ENCODE results near the gene LECT2.

DNA sequence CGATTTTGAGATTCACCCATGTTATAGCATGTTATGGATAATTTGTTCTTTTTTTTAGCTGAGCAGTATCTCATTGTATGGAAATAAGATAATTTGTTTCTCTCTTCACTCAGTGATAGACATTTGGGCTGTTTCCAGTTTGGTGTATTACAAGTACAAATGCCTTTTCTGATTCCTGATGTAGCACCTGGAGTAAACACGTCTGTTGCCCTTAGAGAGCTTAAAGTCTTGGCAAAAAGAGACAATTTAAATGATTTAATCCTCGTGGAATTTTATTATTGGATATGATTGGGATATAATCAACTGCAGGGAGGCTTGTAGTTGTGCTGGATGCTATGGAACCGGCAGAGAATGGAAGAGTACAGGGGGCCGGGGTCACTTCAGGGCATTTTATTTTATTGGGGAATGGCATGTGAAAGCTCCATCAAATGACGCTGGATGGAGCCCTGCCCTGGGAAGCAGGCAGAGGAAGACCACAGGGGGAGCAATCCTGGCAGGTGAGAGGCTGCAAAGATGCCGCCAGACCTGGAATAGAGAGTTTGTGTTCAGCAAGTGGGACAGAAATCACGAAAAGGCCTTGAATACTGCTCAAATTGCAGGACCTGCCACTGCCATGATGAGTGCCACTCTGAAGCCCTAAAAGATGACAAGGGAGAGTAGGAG, 43.0 kb upstream of the LECT2 start:
- TF ChIP-seq, protein P1, sequence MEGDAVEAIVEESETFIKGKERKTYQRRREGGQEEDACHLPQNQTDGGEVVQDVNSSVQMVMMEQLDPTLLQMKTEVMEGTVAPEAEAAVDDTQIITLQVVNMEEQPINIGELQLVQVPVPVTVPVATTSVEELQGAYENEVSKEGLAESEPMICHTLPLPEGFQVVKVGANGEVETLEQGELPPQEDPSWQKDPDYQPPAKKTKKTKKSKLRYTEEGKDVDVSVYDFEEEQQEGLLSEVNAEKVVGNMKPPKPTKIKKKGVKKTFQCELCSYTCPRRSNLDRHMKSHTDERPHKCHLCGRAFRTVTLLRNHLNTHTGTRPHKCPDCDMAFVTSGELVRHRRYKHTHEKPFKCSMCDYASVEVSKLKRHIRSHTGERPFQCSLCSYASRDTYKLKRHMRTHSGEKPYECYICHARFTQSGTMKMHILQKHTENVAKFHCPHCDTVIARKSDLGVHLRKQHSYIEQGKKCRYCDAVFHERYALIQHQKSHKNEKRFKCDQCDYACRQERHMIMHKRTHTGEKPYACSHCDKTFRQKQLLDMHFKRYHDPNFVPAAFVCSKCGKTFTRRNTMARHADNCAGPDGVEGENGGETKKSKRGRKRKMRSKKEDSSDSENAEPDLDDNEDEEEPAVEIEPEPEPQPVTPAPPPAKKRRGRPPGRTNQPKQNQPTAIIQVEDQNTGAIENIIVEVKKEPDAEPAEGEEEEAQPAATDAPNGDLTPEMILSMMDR (IDR thresholded peaks at IDR 0.05): no peak
- TF ChIP-seq ZFX (IDR thresholded peaks at IDR 0.05; ENCODE audit: borderline replicate concordance): no peak

Data from 22Rv1 (cell line).